ENCODE results near the gene UTP15. TPM values are rescaled to one million over a fixed set of nuclear protein-coding genes. Genes with fewer than 3 reads are reported as not detected.

UTP15 gene
- polyA plus RNA-seq, 2 donors: 3.4 to 5.9 TPM

GRCh38 chr5:73596705-73597328, 31.3 kb downstream of the UTP15 start:
- no peak overlapping the region for H3K4me3 ChIP-seq (ENCODE audit: low read depth in 1 of 2, low read length in 2 of 2)
- no peaks in the 10 kb centered on the region for H3K36me3 ChIP-seq (ENCODE audit: control insufficient read depth in 2 of 2, insufficient read depth in 2 of 2, low read length in 1 of 2)
- no peaks in the 10 kb centered on the region for H3K4me1 ChIP-seq (ENCODE audit: control insufficient read depth in 2 of 2, insufficient read depth in 2 of 2, low read length in 1 of 2)
- H3K9me3 ChIP-seq (ENCODE audit: control insufficient read depth in 2 of 2, insufficient read depth in 1 of 2, low read depth in 1 of 2, low read length in 1 of 2): no peaks in the 10 kb centered on the region
- no peak overlapping the region for H3K27ac ChIP-seq (ENCODE audit: low read depth in 2 of 2, low read length in 1 of 2)
- H3K27me3 ChIP-seq (ENCODE audit: control insufficient read depth in 1 of 2, insufficient read depth in 2 of 2, low read length in 2 of 2): no peaks in the 10 kb centered on the region

- 70 to 93% methylated on average over 3 of the region's 3 CpGs for WGBS, 2 donors
- Histone ChIP-seq H3K4me1 (ENCODE audit: control insufficient read depth in 2 of 2, insufficient read depth in 2 of 2, low read length in 1 of 2) (no peaks in the 10 kb centered on the region), H3K27me3 (ENCODE audit: control insufficient read depth in 1 of 2, insufficient read depth in 2 of 2, low read length in 2 of 2) (no peaks in the 10 kb centered on the region), H3K36me3 (ENCODE audit: control insufficient read depth in 2 of 2, insufficient read depth in 2 of 2, low read length in 1 of 2) (no peaks in the 10 kb centered on the region), H3K4me3 (ENCODE audit: low read depth in 1 of 2, low read length in 2 of 2) (no peak overlapping the region), H3K9me3 (ENCODE audit: control insufficient read depth in 2 of 2, insufficient read depth in 1 of 2, low read depth in 1 of 2, low read length in 1 of 2) (no peaks in the 10 kb centered on the region), H3K27ac (ENCODE audit: low read depth in 2 of 2, low read length in 1 of 2) (no peak overlapping the region)
These were observed 33.8 kb downstream of the UTP15 start for GRCh38 chr5:73599380-73599779.

- H3K4me3 ChIP-seq (ENCODE audit: low read depth in 1 of 2, low read length in 2 of 2): no peak overlapping the region
- no peak overlapping the region for H3K27ac ChIP-seq (ENCODE audit: low read depth in 2 of 2, low read length in 1 of 2)
- no peaks in the 10 kb centered on the region for H3K27me3 ChIP-seq (ENCODE audit: control insufficient read depth in 1 of 2, insufficient read depth in 2 of 2, low read length in 2 of 2)
- 91 to 92% methylated on average over 5 of the region's 5 CpGs for WGBS, 2 donors
- H3K36me3 ChIP-seq (ENCODE audit: control insufficient read depth in 2 of 2, insufficient read depth in 2 of 2, low read length in 1 of 2): no peaks in the 10 kb centered on the region
- H3K4me1 ChIP-seq (ENCODE audit: control insufficient read depth in 2 of 2, insufficient read depth in 2 of 2, low read length in 1 of 2): no peaks in the 10 kb centered on the region
- H3K9me3 ChIP-seq (ENCODE audit: control insufficient read depth in 2 of 2, insufficient read depth in 1 of 2, low read depth in 1 of 2, low read length in 1 of 2): no peaks in the 10 kb centered on the region
These were observed 38.5 kb downstream of the UTP15 start for GRCh38 chr5:73603998-73604397.

GRCh38 chr5:73605223-73606087, 39.9 kb downstream of the UTP15 start:
- no peaks in the 10 kb centered on the region for H3K4me1 ChIP-seq (ENCODE audit: control insufficient read depth in 2 of 2, insufficient read depth in 2 of 2, low read length in 1 of 2)
- no peaks in the 10 kb centered on the region for H3K36me3 ChIP-seq (ENCODE audit: control insufficient read depth in 2 of 2, insufficient read depth in 2 of 2, low read length in 1 of 2)
- 44 to 55% methylated on average over 8 of the region's 8 CpGs for WGBS, 2 donors
- H3K27ac ChIP-seq (ENCODE audit: low read depth in 2 of 2, low read length in 1 of 2): no peak overlapping the region
- no peak overlapping the region for H3K4me3 ChIP-seq (ENCODE audit: low read depth in 1 of 2, low read length in 2 of 2)
- no peaks in the 10 kb centered on the region for H3K27me3 ChIP-seq (ENCODE audit: control insufficient read depth in 1 of 2, insufficient read depth in 2 of 2, low read length in 2 of 2)
- no peaks in the 10 kb centered on the region for H3K9me3 ChIP-seq (ENCODE audit: control insufficient read depth in 2 of 2, insufficient read depth in 1 of 2, low read depth in 1 of 2, low read length in 1 of 2)

- no peaks in the 10 kb centered on the region for H3K27me3 ChIP-seq (ENCODE audit: control insufficient read depth in 1 of 2, insufficient read depth in 2 of 2, low read length in 2 of 2)
- H3K9me3 ChIP-seq (ENCODE audit: control insufficient read depth in 2 of 2, insufficient read depth in 1 of 2, low read depth in 1 of 2, low read length in 1 of 2): no peaks in the 10 kb centered on the region
- H3K36me3 ChIP-seq (ENCODE audit: control insufficient read depth in 2 of 2, insufficient read depth in 2 of 2, low read length in 1 of 2): no peaks in the 10 kb centered on the region
- WGBS, 2 donors: 62 to 70% methylated on average over 3 of the region's 3 CpGs
- no peak overlapping the region for H3K4me3 ChIP-seq (ENCODE audit: low read depth in 1 of 2, low read length in 2 of 2)
- H3K4me1 ChIP-seq (ENCODE audit: control insufficient read depth in 2 of 2, insufficient read depth in 2 of 2, low read length in 1 of 2): no peaks in the 10 kb centered on the region
- H3K27ac ChIP-seq (ENCODE audit: low read depth in 2 of 2, low read length in 1 of 2): no peak overlapping the region
These were observed 40.7 kb downstream of the UTP15 start for GRCh38 chr5:73606206-73606753.

- no peak overlapping the region for H3K4me3 ChIP-seq (ENCODE audit: low read depth in 1 of 2, low read length in 2 of 2)
- no peaks in the 10 kb centered on the region for H3K4me1 ChIP-seq (ENCODE audit: control insufficient read depth in 2 of 2, insufficient read depth in 2 of 2, low read length in 1 of 2)
- H3K27me3 ChIP-seq (ENCODE audit: control insufficient read depth in 1 of 2, insufficient read depth in 2 of 2, low read length in 2 of 2): no peaks in the 10 kb centered on the region
- H3K27ac ChIP-seq (ENCODE audit: low read depth in 2 of 2, low read length in 1 of 2): no peak overlapping the region
- H3K9me3 ChIP-seq (ENCODE audit: control insufficient read depth in 2 of 2, insufficient read depth in 1 of 2, low read depth in 1 of 2, low read length in 1 of 2): no peaks in the 10 kb centered on the region
- H3K36me3 ChIP-seq (ENCODE audit: control insufficient read depth in 2 of 2, insufficient read depth in 2 of 2, low read length in 1 of 2): no peaks in the 10 kb centered on the region
These were observed 41.7 kb downstream of the UTP15 start for GRCh38 chr5:73607228-73607627.

GRCh38 chr5:73612799-73613198, 47.3 kb downstream of the UTP15 start:
- H3K4me3 ChIP-seq (ENCODE audit: low read depth in 1 of 2, low read length in 2 of 2): no peak overlapping the region
- H3K36me3 ChIP-seq (ENCODE audit: control insufficient read depth in 2 of 2, insufficient read depth in 2 of 2, low read length in 1 of 2): no peaks in the 10 kb centered on the region
- H3K27me3 ChIP-seq (ENCODE audit: control insufficient read depth in 1 of 2, insufficient read depth in 2 of 2, low read length in 2 of 2): no peaks in the 10 kb centered on the region
- H3K27ac ChIP-seq (ENCODE audit: low read depth in 2 of 2, low read length in 1 of 2): no peak overlapping the region
- WGBS, 2 donors: 33% methylated on average over 3 of the region's 3 CpGs
- peaks cover 0 to 5% of the 10 kb centered on the region in 2 donors for H3K4me1 ChIP-seq (ENCODE audit: control insufficient read depth in 2 of 2, insufficient read depth in 2 of 2, low read length in 1 of 2)
- H3K9me3 ChIP-seq (ENCODE audit: control insufficient read depth in 2 of 2, insufficient read depth in 1 of 2, low read depth in 1 of 2, low read length in 1 of 2): no peaks in the 10 kb centered on the region

GRCh38 chr5:73615085-73615484, 49.5 kb downstream of the UTP15 start:
- H3K36me3 ChIP-seq (ENCODE audit: control insufficient read depth in 2 of 2, insufficient read depth in 2 of 2, low read length in 1 of 2): no peaks in the 10 kb centered on the region
- H3K4me3 ChIP-seq (ENCODE audit: low read depth in 1 of 2, low read length in 2 of 2): no peak overlapping the region
- 50 to 64% methylated on average over 2 of the region's 2 CpGs for WGBS, 2 donors
- H3K9me3 ChIP-seq (ENCODE audit: control insufficient read depth in 2 of 2, insufficient read depth in 1 of 2, low read depth in 1 of 2, low read length in 1 of 2): no peaks in the 10 kb centered on the region
- no peaks in the 10 kb centered on the region for H3K27me3 ChIP-seq (ENCODE audit: control insufficient read depth in 1 of 2, insufficient read depth in 2 of 2, low read length in 2 of 2)
- H3K27ac ChIP-seq (ENCODE audit: low read depth in 2 of 2, low read length in 1 of 2): no peak overlapping the region
- peaks cover 0 to 5% of the 10 kb centered on the region in 2 donors for H3K4me1 ChIP-seq (ENCODE audit: control insufficient read depth in 2 of 2, insufficient read depth in 2 of 2, low read length in 1 of 2)

- no peak overlapping the region for H3K27ac ChIP-seq (ENCODE audit: low read depth in 2 of 2, low read length in 1 of 2)
- H3K36me3 ChIP-seq (ENCODE audit: control insufficient read depth in 2 of 2, insufficient read depth in 2 of 2, low read length in 1 of 2): no peaks in the 10 kb centered on the region
- H3K27me3 ChIP-seq (ENCODE audit: control insufficient read depth in 1 of 2, insufficient read depth in 2 of 2, low read length in 2 of 2): no peaks in the 10 kb centered on the region
- H3K4me1 ChIP-seq (ENCODE audit: control insufficient read depth in 2 of 2, insufficient read depth in 2 of 2, low read length in 1 of 2): peaks cover 0 to 5% of the 10 kb centered on the region in 2 donors
- H3K9me3 ChIP-seq (ENCODE audit: control insufficient read depth in 2 of 2, insufficient read depth in 1 of 2, low read depth in 1 of 2, low read length in 1 of 2): no peaks in the 10 kb centered on the region
- 90 to 91% methylated on average over 4 of the region's 4 CpGs for WGBS, 2 donors
- H3K4me3 ChIP-seq (ENCODE audit: low read depth in 1 of 2, low read length in 2 of 2): no peak overlapping the region
These were observed 50.4 kb downstream of the UTP15 start for GRCh38 chr5:73615947-73616346.
